DND-41 (cell line): ENCODE measurements around the gene ATP2A3.

Experiments used
- CTCF ChIP-seq: IDR thresholded peaks from 2 replicates; pipeline ENCODE4 v1.5.1; 2012; ENCODE audit warnings: borderline replicate concordance, low read length, moderate library complexity, mild to moderate bottlenecking; ENCODE audit not compliant: poor library complexity, severe bottlenecking; ENCODE audit errors: extremely low read depth
- EZH2 ChIP-seq: IDR thresholded peaks from 3 replicates; pipeline ENCODE4 v1.6.1; 2012; ENCODE audit warnings: borderline replicate concordance, low read depth, mild to moderate bottlenecking, moderate library complexity, low read length, inconsistent platforms; ENCODE audit not compliant: severe bottlenecking

- TF ChIP-seq CTCF = no peak
- TF ChIP-seq EZH2 = no peak
Observed at GRCh38 chr17:3959295-3959899, 4.8 kb downstream of the ATP2A3 start.
